ENCODE data around the gene TMPRSS9. TPM values are rescaled to one million over a fixed set of nuclear protein-coding genes. Genes with fewer than 3 reads are reported as not detected.

Gene TMPRSS9
- total and polyA plus RNA-seq, 2 of the 13 experiments (the other 11 are each of a cell fraction or from before 2014, with no cell fraction given), result 2.5 to 5.2 TPM

DNA sequence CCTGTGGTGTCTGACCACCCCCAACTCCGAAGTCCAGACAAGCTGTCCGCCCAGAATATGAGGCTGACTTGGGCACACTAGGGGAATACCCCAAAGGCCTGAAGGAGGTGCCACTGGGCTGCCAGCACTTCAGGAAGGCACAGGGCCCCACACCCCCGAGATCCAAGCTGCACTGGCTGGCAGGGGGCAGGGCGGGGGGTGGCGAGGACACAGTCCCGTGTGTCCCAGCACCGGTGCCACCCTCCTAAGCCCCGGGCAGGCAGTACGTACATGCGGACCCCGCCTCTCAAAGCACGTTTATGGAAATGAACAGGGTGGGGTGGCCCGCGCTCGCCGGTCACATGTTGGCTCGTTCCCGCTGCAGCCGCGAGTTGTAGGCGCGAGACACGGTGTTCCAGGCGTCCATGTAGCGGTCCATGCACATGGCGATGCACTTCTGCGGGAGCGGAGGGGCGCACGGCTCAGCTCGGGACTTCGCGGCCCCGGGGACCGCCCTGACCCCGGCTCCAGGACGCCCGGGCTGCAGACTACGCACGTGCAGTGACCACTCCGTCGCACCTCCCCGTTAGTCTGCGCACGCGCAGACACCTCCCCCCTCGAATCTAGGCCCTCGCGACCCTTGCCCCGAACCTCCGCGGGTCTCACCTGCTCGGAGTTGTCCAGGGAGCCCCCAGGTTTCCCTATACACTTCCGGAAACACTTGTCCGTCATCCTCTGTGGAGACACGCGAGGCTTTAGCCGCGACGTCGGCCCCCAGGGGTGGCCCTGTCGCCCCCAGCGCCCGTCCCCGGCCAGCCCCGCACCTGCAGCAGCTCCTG is 66.8 kb downstream of the TMPRSS9 start (continued):
- TF ChIP-seq, protein P1, sequence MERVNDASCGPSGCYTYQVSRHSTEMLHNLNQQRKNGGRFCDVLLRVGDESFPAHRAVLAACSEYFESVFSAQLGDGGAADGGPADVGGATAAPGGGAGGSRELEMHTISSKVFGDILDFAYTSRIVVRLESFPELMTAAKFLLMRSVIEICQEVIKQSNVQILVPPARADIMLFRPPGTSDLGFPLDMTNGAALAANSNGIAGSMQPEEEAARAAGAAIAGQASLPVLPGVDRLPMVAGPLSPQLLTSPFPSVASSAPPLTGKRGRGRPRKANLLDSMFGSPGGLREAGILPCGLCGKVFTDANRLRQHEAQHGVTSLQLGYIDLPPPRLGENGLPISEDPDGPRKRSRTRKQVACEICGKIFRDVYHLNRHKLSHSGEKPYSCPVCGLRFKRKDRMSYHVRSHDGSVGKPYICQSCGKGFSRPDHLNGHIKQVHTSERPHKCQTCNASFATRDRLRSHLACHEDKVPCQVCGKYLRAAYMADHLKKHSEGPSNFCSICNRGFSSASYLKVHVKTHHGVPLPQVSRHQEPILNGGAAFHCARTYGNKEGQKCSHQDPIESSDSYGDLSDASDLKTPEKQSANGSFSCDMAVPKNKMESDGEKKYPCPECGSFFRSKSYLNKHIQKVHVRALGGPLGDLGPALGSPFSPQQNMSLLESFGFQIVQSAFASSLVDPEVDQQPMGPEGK (CRISPR knock-in tag; IDR thresholded peaks at IDR 0.05), result no peak
- TF ChIP-seq, protein P2, sequence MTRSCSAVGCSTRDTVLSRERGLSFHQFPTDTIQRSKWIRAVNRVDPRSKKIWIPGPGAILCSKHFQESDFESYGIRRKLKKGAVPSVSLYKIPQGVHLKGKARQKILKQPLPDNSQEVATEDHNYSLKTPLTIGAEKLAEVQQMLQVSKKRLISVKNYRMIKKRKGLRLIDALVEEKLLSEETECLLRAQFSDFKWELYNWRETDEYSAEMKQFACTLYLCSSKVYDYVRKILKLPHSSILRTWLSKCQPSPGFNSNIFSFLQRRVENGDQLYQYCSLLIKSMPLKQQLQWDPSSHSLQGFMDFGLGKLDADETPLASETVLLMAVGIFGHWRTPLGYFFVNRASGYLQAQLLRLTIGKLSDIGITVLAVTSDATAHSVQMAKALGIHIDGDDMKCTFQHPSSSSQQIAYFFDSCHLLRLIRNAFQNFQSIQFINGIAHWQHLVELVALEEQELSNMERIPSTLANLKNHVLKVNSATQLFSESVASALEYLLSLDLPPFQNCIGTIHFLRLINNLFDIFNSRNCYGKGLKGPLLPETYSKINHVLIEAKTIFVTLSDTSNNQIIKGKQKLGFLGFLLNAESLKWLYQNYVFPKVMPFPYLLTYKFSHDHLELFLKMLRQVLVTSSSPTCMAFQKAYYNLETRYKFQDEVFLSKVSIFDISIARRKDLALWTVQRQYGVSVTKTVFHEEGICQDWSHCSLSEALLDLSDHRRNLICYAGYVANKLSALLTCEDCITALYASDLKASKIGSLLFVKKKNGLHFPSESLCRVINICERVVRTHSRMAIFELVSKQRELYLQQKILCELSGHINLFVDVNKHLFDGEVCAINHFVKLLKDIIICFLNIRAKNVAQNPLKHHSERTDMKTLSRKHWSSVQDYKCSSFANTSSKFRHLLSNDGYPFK (CRISPR knock-in tag; IDR thresholded peaks at IDR 0.05; ENCODE audit: borderline replicate concordance), result no peak
- TF ChIP-seq ZNF235 (CRISPR knock-in tag; IDR thresholded peaks at IDR 0.05; ENCODE audit: borderline replicate concordance) (no peak), ZNF788 (CRISPR knock-in tag; IDR thresholded peaks at IDR 0.05; ENCODE audit: borderline replicate concordance) (no peak), NFE2 (CRISPR knock-in tag; IDR thresholded peaks at IDR 0.05) (no peak), TFAP4 (IDR thresholded peaks at IDR 0.05; ENCODE audit: borderline replicate concordance, low read depth) (no peak), ZBTB40 (IDR thresholded peaks at IDR 0.05) (no peak), ZBTB40 (CRISPR knock-in tag; IDR thresholded peaks at IDR 0.05) (no peak), PITX1 (CRISPR knock-in tag; IDR thresholded peaks at IDR 0.05) (no peak), ZNF674 (CRISPR knock-in tag; IDR thresholded peaks at IDR 0.05; ENCODE audit: low read depth) (no peak), PTBP1 (IDR thresholded peaks at IDR 0.05; ENCODE audit: low read depth, low read length, poor library complexity, severe bottlenecking) (no peak)
